Nephron (organoid): ENCODE results near the gene SGK1.
A peak's percentile ranks its signal among the peaks of the same experiment; 100 is the strongest.
"Not testable (repeated sequence)": the region's sequence is repeated elsewhere in the genome, so short reads cannot be mapped to it uniquely, and the experiment has no call there.

Source experiments
- H3K27ac Mint-ChIP-seq, 3 experiments: 2 replicates each; pipeline ENCODE4 v1.8.0; 2020; ENCODE audit warnings: mixed read lengths in 3 of 3, mild to moderate bottlenecking in 2 of 3, moderate library complexity in 1 of 3
- H3K27me3 Mint-ChIP-seq: 2 replicates; pipeline ENCODE4 v1.8.0; 2021; ENCODE audit warnings: low read depth, mild to moderate bottlenecking, moderate library complexity, mixed read lengths
- H3K36me3 Mint-ChIP-seq: 2 replicates; pipeline ENCODE4 v1.8.0; 2020; ENCODE audit warnings: low read depth, mixed read lengths
- H3K4me1 Mint-ChIP-seq: 2 replicates; pipeline ENCODE4 v1.8.0; 2020; ENCODE audit warnings: mixed read lengths
- H3K4me3 Mint-ChIP-seq, 3 experiments: 2 replicates each; pipeline ENCODE4 v1.8.0; 2020; ENCODE audit warnings: mild to moderate bottlenecking in 3 of 3, mixed read lengths in 3 of 3, moderate library complexity in 2 of 3
- H3K9me3 Mint-ChIP-seq: 2 replicates; pipeline ENCODE4 v1.8.0; 2020; ENCODE audit warnings: mixed read lengths
- CTCF ChIP-seq, 3 experiments: fragments of 200-600 bp; sonication (generic); IDR thresholded peaks; one replicate each; pipeline ENCODE4 v1.5.0; 2021; ENCODE audit warnings: antibody characterized with exemption in 3 of 3; ENCODE audit not compliant: unreplicated experiment in 3 of 3

The SGK1 gene

GRCh38 chr6:134308800-134309199 is 9.1 kb downstream of the SGK1 start:
- no peak for TF ChIP-seq CTCF (IDR thresholded peaks at IDR 0.05; ENCODE audit: unreplicated experiment in 3 of 3)
- Mint-ChIP-seq H3K4me1 (no peaks in the 10 kb centered on the region), H3K27me3 (peaks cover 10% of the 10 kb centered on the region), H3K4me3 (no peak overlapping the region), H3K27ac (peak overlapping the region in 1 of 3 experiments; percentile 64), H3K36me3 (no peaks in the 10 kb centered on the region), H3K9me3 (no peaks in the 10 kb centered on the region)

GRCh38 chr6:134307870-134308269 is 10.0 kb downstream of the SGK1 start:
- no peaks in the 10 kb centered on the region for H3K9me3 Mint-ChIP-seq
- H3K4me1 Mint-ChIP-seq: no peaks in the 10 kb centered on the region
- H3K36me3 Mint-ChIP-seq: no peaks in the 10 kb centered on the region
- no peak overlapping the region for H3K27ac Mint-ChIP-seq
- H3K27me3 Mint-ChIP-seq: peaks cover 6% of the 10 kb centered on the region
- H3K4me3 Mint-ChIP-seq: no peak overlapping the region
- no peak for TF ChIP-seq CTCF (IDR thresholded peaks at IDR 0.05; ENCODE audit: unreplicated experiment in 3 of 3)

GRCh38 chr6:134307075-134307474 is 10.8 kb downstream of the SGK1 start:
- Mint-ChIP-seq H3K36me3 (no peaks in the 10 kb centered on the region), H3K27me3 (peaks cover 4% of the 10 kb centered on the region), H3K4me1 (no peaks in the 10 kb centered on the region), H3K4me3 (no peak overlapping the region), H3K27ac (no peak overlapping the region), H3K9me3 (no peaks in the 10 kb centered on the region)
- TF ChIP-seq CTCF (IDR thresholded peaks at IDR 0.05; ENCODE audit: unreplicated experiment in 3 of 3): no peak

GRCh38 chr6:134304381-134304780 is 13.5 kb downstream of the SGK1 start:
- H3K27me3 Mint-ChIP-seq, H3K4me3 Mint-ChIP-seq, H3K27ac Mint-ChIP-seq, H3K4me1 Mint-ChIP-seq, H3K36me3 Mint-ChIP-seq, H3K9me3 Mint-ChIP-seq: not testable (repeated sequence)

GRCh38 chr6:134303891-134304290 is 14.0 kb downstream of the SGK1 start:
- Mint-ChIP-seq H3K4me1 (peaks cover 6% of the 10 kb centered on the region), H3K4me3 (no peak overlapping the region), H3K27me3 (no peaks in the 10 kb centered on the region), H3K36me3 (no peaks in the 10 kb centered on the region), H3K27ac (peak overlapping the region in 2 of 3 experiments; percentile 49 to 57), H3K9me3 (no peaks in the 10 kb centered on the region)
- TF ChIP-seq CTCF (IDR thresholded peaks at IDR 0.05; ENCODE audit: unreplicated experiment in 3 of 3): no peak

GRCh38 chr6:134299236-134299635 is 18.7 kb downstream of the SGK1 start:
- Mint-ChIP-seq H3K4me1 (peaks cover 15% of the 10 kb centered on the region), H3K27me3 (peaks cover 3% of the 10 kb centered on the region), H3K36me3 (no peaks in the 10 kb centered on the region), H3K27ac (peak overlapping the region; percentile 51 to 58 (median 57)), H3K9me3 (no peaks in the 10 kb centered on the region), H3K4me3 (no peak overlapping the region)
- TF ChIP-seq CTCF (IDR thresholded peaks at IDR 0.05; ENCODE audit: unreplicated experiment in 3 of 3): no peak
